ENCODE measurements around the gene ZNF91.

Gene ZNF91

DNA sequence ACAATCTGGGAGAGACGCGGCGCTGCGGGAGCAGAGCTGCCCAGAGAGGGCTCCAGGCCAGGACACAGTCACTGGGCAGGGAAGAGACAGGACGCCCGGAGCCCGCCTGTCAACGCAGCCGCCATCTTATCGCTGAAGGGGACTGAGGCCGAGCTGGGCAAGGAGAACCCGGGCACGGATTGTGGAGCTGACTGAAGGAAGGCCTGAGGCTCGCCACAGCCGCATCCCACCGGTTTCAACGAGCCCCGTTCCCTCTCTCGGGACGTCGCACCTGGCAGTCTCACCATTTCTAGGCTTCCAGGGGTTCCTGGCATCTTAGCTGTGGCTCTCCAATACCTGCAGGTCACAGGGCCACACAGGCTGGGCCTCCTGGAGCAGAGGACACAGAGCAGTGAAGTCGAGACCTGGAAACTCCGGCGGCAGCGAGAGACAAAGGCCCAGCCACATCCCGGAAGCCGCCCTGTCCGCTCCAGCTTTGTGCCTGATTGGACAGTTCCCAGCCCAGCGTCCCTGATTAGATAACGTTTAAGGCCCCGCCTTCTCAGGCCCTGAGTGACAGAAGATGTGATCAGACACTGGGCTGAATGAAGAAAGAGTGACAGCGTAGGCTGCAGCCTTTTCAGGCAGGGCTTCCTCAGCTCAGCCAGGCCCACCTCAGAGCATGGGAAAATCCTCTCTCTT lies at the start of gene ZNF91:
Gene ZNF91, minus strand, starts transcription at position 431 of the 681 bp plus-strand sequence. Its CDS starts 117 bp downstream, at position 314.
- DNase-seq (ENCODE audit: low spot score) = peak; percentile 77
- in situ Hi-C loops (cut with MboI; ENCODE audit: low pct_unique_long_range_greater_than_20kb, low sequenced_read_pairs, unreplicated experiment) = no loop called here
- TF ChIP-seq, protein P1, sequence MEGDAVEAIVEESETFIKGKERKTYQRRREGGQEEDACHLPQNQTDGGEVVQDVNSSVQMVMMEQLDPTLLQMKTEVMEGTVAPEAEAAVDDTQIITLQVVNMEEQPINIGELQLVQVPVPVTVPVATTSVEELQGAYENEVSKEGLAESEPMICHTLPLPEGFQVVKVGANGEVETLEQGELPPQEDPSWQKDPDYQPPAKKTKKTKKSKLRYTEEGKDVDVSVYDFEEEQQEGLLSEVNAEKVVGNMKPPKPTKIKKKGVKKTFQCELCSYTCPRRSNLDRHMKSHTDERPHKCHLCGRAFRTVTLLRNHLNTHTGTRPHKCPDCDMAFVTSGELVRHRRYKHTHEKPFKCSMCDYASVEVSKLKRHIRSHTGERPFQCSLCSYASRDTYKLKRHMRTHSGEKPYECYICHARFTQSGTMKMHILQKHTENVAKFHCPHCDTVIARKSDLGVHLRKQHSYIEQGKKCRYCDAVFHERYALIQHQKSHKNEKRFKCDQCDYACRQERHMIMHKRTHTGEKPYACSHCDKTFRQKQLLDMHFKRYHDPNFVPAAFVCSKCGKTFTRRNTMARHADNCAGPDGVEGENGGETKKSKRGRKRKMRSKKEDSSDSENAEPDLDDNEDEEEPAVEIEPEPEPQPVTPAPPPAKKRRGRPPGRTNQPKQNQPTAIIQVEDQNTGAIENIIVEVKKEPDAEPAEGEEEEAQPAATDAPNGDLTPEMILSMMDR (IDR thresholded peaks at IDR 0.05; ENCODE audit: extremely low read depth, insufficient read depth, missing control alignments) = no peak

DNA sequence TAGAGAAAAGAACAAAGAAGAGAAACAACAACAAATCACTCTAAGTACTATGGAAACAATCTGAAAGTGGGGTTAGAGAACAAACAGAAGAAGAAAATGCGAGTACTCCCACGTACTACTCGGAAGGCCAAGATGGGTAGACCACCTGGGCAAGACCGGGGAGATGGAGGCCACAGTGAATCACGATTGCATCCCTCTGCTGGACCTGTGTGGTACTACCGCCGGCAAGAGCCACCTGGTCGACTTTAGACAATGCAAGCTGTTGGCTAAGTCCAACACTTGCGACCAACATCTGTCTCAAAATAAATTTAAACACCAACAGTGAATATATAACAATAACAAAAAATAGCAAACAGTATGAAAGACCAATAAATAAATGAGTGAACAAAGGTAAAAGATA lies 45.5 kb upstream of the ZNF91 start:
- TF ChIP-seq, protein P1 (IDR thresholded peaks at IDR 0.05; ENCODE audit: extremely low read depth, insufficient read depth, missing control alignments) = peak; percentile 20
- DNase-seq (ENCODE audit: low spot score) = no peak
- in situ Hi-C loops (cut with MboI; ENCODE audit: low pct_unique_long_range_greater_than_20kb, low sequenced_read_pairs, unreplicated experiment) = no loop called here

DNA sequence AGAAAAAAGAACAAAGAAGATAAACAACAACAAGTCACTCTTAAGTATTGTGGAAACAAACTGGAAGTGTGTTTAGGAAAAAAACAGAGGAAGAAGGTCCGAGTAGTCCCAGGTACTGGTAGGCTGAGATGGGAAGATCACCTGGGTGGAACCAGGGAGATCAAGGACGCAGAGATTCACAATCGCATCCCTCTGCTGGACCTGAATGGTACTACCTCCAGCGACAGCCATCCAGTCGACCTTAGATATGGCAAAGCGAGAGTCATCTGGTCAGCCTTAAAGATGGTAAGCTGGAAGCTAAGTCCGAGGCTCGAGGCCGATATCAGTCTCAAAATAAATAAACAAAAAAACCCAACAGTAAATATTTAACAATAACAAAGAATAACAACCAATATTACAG lies 44.9 kb upstream of the ZNF91 start:
- in situ Hi-C loops (cut with MboI; ENCODE audit: low pct_unique_long_range_greater_than_20kb, low sequenced_read_pairs, unreplicated experiment) = no loop called here
- TF ChIP-seq, protein P1 (IDR thresholded peaks at IDR 0.05; ENCODE audit: extremely low read depth, insufficient read depth, missing control alignments) = no peak
- no peak for DNase-seq (ENCODE audit: low spot score)

DNA sequence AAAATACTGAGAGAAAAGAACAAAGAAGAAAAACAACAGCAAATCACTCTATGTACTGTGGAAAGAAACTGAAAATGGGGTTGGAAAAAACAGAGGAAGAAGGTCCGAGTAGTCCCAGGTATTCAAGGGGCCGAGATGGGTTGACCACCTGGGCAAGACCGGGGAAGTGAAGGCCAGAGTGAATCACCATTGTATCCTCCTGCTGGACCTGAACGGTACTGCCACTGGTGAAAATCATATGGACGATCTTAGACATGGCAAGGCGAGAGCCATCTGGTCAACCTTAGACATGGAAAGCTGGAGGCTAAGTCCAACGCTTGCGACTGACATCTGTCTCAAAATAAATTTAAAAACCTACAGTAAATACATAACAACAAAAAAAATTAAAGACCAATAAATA lies 44.4 kb upstream of the ZNF91 start:
- in situ Hi-C loops (cut with MboI; ENCODE audit: low pct_unique_long_range_greater_than_20kb, low sequenced_read_pairs, unreplicated experiment) = no loop called here
- TF ChIP-seq, protein P1 (IDR thresholded peaks at IDR 0.05; ENCODE audit: extremely low read depth, insufficient read depth, missing control alignments) = no peak
- DNase-seq (ENCODE audit: low spot score) = no peak

DNA sequence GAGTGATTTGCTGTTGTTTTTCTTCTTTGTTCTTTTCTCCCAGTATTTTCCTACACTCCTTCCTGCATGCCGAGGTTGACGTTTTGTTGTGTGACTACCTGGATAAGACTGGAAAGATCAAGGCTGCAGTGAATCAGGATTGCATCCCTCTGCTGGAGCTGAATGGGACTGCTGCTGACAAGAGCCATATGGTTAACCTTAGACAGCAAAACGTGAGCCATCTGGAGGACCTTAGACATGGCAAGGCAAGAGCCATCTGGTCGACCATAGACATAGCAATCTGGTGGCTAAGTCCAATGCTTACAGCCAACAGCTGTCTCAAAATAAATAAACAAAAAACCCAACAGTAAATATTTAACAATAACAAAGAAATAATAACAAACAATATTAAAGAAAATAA lies 42.6 kb upstream of the ZNF91 start:
- no peak for DNase-seq (ENCODE audit: low spot score)
- TF ChIP-seq, protein P1 (IDR thresholded peaks at IDR 0.05; ENCODE audit: extremely low read depth, insufficient read depth, missing control alignments) = no peak
- in situ Hi-C loops (cut with MboI; ENCODE audit: low pct_unique_long_range_greater_than_20kb, low sequenced_read_pairs, unreplicated experiment) = no loop called here

DNA sequence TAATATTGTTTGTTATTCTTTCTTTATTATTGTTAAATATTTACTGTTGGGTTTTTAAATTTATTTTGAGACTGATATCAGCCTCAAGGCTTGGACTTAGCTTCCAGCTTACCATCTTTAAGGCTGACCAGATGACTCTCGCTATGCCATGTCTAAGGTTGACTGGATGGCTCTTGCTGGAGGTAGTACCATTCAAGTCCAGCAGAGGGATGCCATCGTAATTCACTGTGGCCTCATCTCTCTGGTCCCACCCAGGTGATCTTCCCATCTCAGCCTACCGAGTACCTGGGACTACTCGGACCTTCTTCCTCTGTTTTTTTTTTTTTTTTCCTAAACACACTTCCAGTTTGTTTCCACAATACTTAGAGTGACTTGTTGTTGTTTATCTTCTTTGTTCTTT lies 41.7 kb upstream of the ZNF91 start:
- in situ Hi-C loops (cut with MboI; ENCODE audit: low pct_unique_long_range_greater_than_20kb, low sequenced_read_pairs, unreplicated experiment) = no loop called here
- TF ChIP-seq, protein P1 (IDR thresholded peaks at IDR 0.05; ENCODE audit: extremely low read depth, insufficient read depth, missing control alignments) = peak; percentile 28

More for the DNA sequence above, 41.7 kb upstream of the ZNF91 start:
- DNase-seq (ENCODE audit: low spot score) = no peak

Measured in GM13977 (cell line).